GM12892 (cell line): ENCODE measurements around the gene SLC47A2.

ENCODE experiments used
- DNase-seq: peaks from one replicate; pipeline ENCODE4 v3.0.0; 2011; ENCODE audit not compliant: insufficient read length
- FAIRE-seq: peaks from 2 replicates; lab custom pipeline; 2011; peaks lifted over from hg19 to GRCh38; lab: Jason Lieb, UNC
- POLR2A ChIP-seq: IDR thresholded peaks from 2 replicates; pipeline ENCODE4 v1.6.1; 2011; ENCODE audit warnings: low read depth, low read length, control low read depth
- POLR2AphosphoS5 ChIP-seq: IDR thresholded peaks from 2 replicates; pipeline ENCODE4 v1.6.1; 2011; ENCODE audit warnings: low read depth, low read length, control low read depth
- TAF1 ChIP-seq: IDR thresholded peaks from 2 replicates; pipeline ENCODE4 v1.6.1; 2011; ENCODE audit warnings: low read depth, mild to moderate bottlenecking, control low read depth, low read length, borderline replicate concordance

Gene SLC47A2

GRCh38 chr17:19664821-19665181, 51.6 kb downstream of the SLC47A2 start:
- FAIRE-seq (no peak), DNase-seq (no peak)
- no peak for TF ChIP-seq POLR2A
- TF ChIP-seq POLR2AphosphoS5 = no peak
- no peak for TF ChIP-seq TAF1

- FAIRE-seq (no peak), DNase-seq (no peak)
These were observed 52.1 kb downstream of the SLC47A2 start for GRCh38 chr17:19664136-19664820.

GRCh38 chr17:19663097-19663496, 53.3 kb downstream of the SLC47A2 start:
- FAIRE-seq (no peak), DNase-seq (no peak)
- no peak for TF ChIP-seq TAF1
- no peak for TF ChIP-seq POLR2AphosphoS5
- TF ChIP-seq POLR2A = no peak

More at GRCh38 chr17:19664136-19664820, 52.1 kb downstream of the SLC47A2 start:
- no peak for TF ChIP-seq TAF1
- TF ChIP-seq POLR2AphosphoS5 = no peak
- TF ChIP-seq POLR2A = no peak

GRCh38 chr17:19661121-19661520, 55.3 kb downstream of the SLC47A2 start:
- TF ChIP-seq TAF1 (no peak), POLR2A (no peak), POLR2AphosphoS5 (no peak)
- no peak for FAIRE-seq
- DNase-seq = no peak

- TF ChIP-seq TAF1 = no peak
- TF ChIP-seq POLR2A = no peak
- no peak for TF ChIP-seq POLR2AphosphoS5
- no peak for DNase-seq
- no peak for FAIRE-seq
These were observed 56.0 kb downstream of the SLC47A2 start for GRCh38 chr17:19660219-19660870.

- TF ChIP-seq POLR2A (no peak), POLR2AphosphoS5 (no peak), TAF1 (no peak)
- FAIRE-seq (no peak), DNase-seq (no peak)
These were observed 56.8 kb downstream of the SLC47A2 start for GRCh38 chr17:19659366-19660177.

GRCh38 chr17:19656851-19657581, 59.4 kb downstream of the SLC47A2 start:
- TF ChIP-seq POLR2A (no peak), POLR2AphosphoS5 (no peak), TAF1 (no peak)
- FAIRE-seq (no peak), DNase-seq (no peak)

GRCh38 chr17:19656336-19656735, 60.0 kb downstream of the SLC47A2 start:
- DNase-seq (no peak), FAIRE-seq (no peak)
- TF ChIP-seq POLR2AphosphoS5 (no peak), POLR2A (no peak), TAF1 (no peak)

- no peak for FAIRE-seq
- TF ChIP-seq POLR2A (no peak), TAF1 (no peak), POLR2AphosphoS5 (no peak)
- no peak for DNase-seq
These were observed 61.5 kb downstream of the SLC47A2 start for GRCh38 chr17:19654896-19655295.

- no peak for DNase-seq
- TF ChIP-seq POLR2A = no peak
- no peak for TF ChIP-seq TAF1
- TF ChIP-seq POLR2AphosphoS5 = no peak
- FAIRE-seq = no peak
These were observed 62.0 kb downstream of the SLC47A2 start for GRCh38 chr17:19654342-19654886.

- DNase-seq (no peak), FAIRE-seq (no peak)
- TF ChIP-seq POLR2AphosphoS5 = no peak
- no peak for TF ChIP-seq POLR2A
- no peak for TF ChIP-seq TAF1
These were observed 63.8 kb downstream of the SLC47A2 start for GRCh38 chr17:19652595-19652994.
